ENCODE data around the gene WASL. TPM values are rescaled to one million over a fixed set of nuclear protein-coding genes. Genes with fewer than 3 reads are reported as not detected.

Gene WASL
- total RNA-seq, 1 experiment from 2014 or later, result 33.2 TPM

DNA sequence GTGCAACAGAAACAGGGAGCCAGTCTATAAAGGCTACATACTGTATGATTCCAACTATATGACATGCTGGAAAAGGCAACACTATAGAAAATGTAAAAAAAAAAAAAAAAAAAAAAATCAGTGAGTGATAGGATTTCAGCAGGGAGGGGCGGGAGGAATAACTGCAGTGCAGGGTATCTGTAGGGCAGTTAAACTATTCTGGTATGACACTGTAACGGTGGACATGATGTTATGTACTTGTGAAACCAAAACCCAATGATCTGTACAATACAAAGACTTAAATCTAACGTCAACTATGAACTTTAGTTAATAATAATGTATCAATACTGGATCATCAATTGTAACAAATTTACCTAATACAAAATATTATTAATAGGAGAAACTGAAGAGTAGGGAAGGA, 14.3 kb downstream of the WASL start:
- Mint-ChIP-seq H3K9me3 (ENCODE audit: low read depth, unreplicated experiment) (no peaks in the 10 kb centered on the region), H3K27ac (ENCODE audit: unreplicated experiment) (no peak overlapping the region), H3K36me3 (ENCODE audit: insufficient read depth, unreplicated experiment) (no peaks in the 10 kb centered on the region), H3K27me3 (ENCODE audit: unreplicated experiment) (no peaks in the 10 kb centered on the region), H3K4me1 (ENCODE audit: low read depth, unreplicated experiment) (peaks cover 26% of the 10 kb centered on the region), H3K4me3 (ENCODE audit: low read depth, unreplicated experiment) (no peak overlapping the region)
- no peak for DNase-seq
- CTCF ChIA-PET, result no interaction called here
- no TSS peak for BruUV-seq (replicated peaks)
- intact Hi-C loops (cut with micrococcal nuclease; ENCODE audit: unreplicated experiment), result no loop called here
- TF ChIP-seq, protein P1, sequence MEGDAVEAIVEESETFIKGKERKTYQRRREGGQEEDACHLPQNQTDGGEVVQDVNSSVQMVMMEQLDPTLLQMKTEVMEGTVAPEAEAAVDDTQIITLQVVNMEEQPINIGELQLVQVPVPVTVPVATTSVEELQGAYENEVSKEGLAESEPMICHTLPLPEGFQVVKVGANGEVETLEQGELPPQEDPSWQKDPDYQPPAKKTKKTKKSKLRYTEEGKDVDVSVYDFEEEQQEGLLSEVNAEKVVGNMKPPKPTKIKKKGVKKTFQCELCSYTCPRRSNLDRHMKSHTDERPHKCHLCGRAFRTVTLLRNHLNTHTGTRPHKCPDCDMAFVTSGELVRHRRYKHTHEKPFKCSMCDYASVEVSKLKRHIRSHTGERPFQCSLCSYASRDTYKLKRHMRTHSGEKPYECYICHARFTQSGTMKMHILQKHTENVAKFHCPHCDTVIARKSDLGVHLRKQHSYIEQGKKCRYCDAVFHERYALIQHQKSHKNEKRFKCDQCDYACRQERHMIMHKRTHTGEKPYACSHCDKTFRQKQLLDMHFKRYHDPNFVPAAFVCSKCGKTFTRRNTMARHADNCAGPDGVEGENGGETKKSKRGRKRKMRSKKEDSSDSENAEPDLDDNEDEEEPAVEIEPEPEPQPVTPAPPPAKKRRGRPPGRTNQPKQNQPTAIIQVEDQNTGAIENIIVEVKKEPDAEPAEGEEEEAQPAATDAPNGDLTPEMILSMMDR (IDR thresholded peaks at IDR 0.05; ENCODE audit: unreplicated experiment), result no peak

DNA sequence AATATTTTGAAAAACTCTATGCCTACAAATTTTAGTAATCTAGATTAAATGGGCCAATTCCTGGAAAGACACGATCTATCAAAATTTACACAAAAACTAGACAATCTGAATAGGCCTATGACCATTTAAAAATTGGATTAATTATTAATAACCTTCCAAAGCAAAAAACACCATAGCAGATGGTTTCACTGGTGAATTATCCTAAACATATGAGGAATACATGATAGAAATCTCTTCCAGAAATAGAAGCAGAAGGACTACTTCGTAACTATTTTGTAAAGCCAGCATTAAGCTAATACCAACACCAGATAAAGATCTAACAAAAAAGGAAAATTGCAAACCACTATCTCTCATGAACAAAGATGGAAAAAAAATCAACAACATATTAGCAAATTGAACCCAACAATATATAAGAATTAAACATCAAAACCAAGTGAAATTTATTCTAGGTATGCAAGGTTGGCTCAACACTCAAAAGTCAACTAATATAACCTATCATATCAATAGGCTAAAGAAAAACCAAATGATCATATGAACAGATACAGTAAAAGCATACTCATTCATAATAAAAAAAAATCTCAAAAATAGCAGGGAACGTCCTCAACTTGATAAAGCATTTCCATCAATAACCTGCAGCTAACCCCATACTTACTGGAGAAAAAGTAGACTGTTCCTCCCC, 16.3 kb downstream of the WASL start:
- no TSS peak for BruUV-seq (replicated peaks)
- H3K36me3 Mint-ChIP-seq (ENCODE audit: insufficient read depth, unreplicated experiment), result no peaks in the 10 kb centered on the region
- intact Hi-C loops (cut with micrococcal nuclease; ENCODE audit: unreplicated experiment), result no loop called here
- H3K4me1 Mint-ChIP-seq (ENCODE audit: low read depth, unreplicated experiment), result peaks cover 20% of the 10 kb centered on the region
- CTCF ChIA-PET, result no interaction called here
- TF ChIP-seq, protein P1 (IDR thresholded peaks at IDR 0.05; ENCODE audit: unreplicated experiment), result no peak
- H3K27ac Mint-ChIP-seq (ENCODE audit: unreplicated experiment), result no peak overlapping the region
- no peaks in the 10 kb centered on the region for H3K27me3 Mint-ChIP-seq (ENCODE audit: unreplicated experiment)
- no peak for DNase-seq
- H3K4me3 Mint-ChIP-seq (ENCODE audit: low read depth, unreplicated experiment), result no peak overlapping the region
- no peaks in the 10 kb centered on the region for H3K9me3 Mint-ChIP-seq (ENCODE audit: low read depth, unreplicated experiment)

DNA sequence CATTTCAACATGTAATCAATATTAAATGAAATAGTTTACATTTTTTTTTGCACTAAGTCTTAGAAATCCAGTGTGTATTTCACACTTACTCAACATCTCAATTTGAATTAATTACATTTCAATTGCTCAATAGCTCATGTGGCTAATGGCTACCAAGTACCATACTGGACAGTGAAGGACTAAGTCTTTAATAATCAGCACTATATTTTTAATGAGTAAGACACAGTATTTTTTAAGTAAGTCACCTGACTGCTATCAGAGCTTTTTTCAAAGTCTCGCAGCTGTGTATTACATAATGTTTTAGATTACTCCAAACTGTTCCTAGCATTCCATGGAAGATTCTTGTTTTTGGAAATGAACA, 19.6 kb downstream of the WASL start:
- no TSS peak for BruUV-seq (replicated peaks)
- TF ChIP-seq, protein P1 (IDR thresholded peaks at IDR 0.05; ENCODE audit: unreplicated experiment), result no peak

DNA sequence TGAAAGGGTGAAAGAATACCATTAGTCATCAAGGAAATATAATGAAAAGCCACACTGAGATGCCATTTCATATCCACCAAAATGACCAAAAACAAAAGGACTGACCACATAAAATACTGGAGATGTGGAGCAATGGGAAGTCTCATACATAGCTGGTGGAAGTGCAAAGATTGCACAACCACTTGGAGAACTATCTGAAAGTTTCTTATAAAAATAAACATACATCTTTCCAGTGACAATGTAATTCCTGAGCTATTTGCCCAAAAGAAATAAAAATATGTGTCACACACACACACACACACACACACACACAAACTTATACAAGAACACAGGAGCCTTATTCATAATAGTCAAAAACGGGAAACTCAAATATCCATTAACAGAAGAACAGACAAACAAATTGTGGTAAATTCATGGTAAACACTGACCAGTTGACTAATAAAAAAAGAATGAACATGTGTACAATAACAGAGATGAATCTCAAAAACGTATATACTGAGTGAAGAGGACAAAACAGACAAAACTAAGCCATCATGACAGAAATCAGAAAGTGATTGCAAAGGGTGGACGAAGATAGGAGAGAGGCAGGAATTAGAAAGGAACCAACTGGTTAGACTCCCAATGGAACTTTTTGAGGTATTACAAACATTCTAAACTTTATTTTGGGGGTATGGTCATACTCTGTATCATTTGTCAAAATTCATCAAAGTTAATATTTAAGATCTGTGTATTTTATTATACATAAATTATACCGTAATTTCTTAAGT, 21.5 kb downstream of the WASL start:
- CTCF ChIA-PET, result interaction anchor here (0.8 kb wide), 1 partner anchor 26 kb away, joined by 3 read pairs; no protein-coding TSS in a partner anchor
- Mint-ChIP-seq H3K36me3 (ENCODE audit: insufficient read depth, unreplicated experiment) (no peaks in the 10 kb centered on the region), H3K27me3 (ENCODE audit: unreplicated experiment) (no peaks in the 10 kb centered on the region), H3K4me3 (ENCODE audit: low read depth, unreplicated experiment) (no peak overlapping the region), H3K4me1 (ENCODE audit: low read depth, unreplicated experiment) (peaks cover 33% of the 10 kb centered on the region), H3K9me3 (ENCODE audit: low read depth, unreplicated experiment) (no peaks in the 10 kb centered on the region), H3K27ac (ENCODE audit: unreplicated experiment) (peak overlapping the region; percentile 1)
- TF ChIP-seq, protein P1 (IDR thresholded peaks at IDR 0.05; ENCODE audit: unreplicated experiment), result no peak
- no TSS peak for BruUV-seq (replicated peaks)
- intact Hi-C loops (cut with micrococcal nuclease; ENCODE audit: unreplicated experiment), result no loop called here
- no peak for DNase-seq

More for the DNA sequence above, 19.6 kb downstream of the WASL start:
- CTCF ChIA-PET, result no interaction called here
- no peak overlapping the region for H3K27ac Mint-ChIP-seq (ENCODE audit: unreplicated experiment)
- intact Hi-C loops (cut with micrococcal nuclease; ENCODE audit: unreplicated experiment), result no loop called here
- H3K27me3 Mint-ChIP-seq (ENCODE audit: unreplicated experiment), result no peaks in the 10 kb centered on the region
- no peak for DNase-seq
- no peaks in the 10 kb centered on the region for H3K9me3 Mint-ChIP-seq (ENCODE audit: low read depth, unreplicated experiment)
- no peaks in the 10 kb centered on the region for H3K36me3 Mint-ChIP-seq (ENCODE audit: insufficient read depth, unreplicated experiment)
- peaks cover 25% of the 10 kb centered on the region for H3K4me1 Mint-ChIP-seq (ENCODE audit: low read depth, unreplicated experiment)
- no peak overlapping the region for H3K4me3 Mint-ChIP-seq (ENCODE audit: low read depth, unreplicated experiment)

All from Calu3 (cell line).